ENCODE data around the gene METTL2B. TPM values are rescaled to one million over a fixed set of nuclear protein-coding genes. Genes with fewer than 3 reads are reported as not detected.
A peak's percentile ranks its signal among the peaks of the same experiment; 100 is the strongest.

Gene METTL2B
- total and polyA plus RNA-seq, 2 experiments from 2014 or later: 21.3 to 27.9 TPM

DNA sequence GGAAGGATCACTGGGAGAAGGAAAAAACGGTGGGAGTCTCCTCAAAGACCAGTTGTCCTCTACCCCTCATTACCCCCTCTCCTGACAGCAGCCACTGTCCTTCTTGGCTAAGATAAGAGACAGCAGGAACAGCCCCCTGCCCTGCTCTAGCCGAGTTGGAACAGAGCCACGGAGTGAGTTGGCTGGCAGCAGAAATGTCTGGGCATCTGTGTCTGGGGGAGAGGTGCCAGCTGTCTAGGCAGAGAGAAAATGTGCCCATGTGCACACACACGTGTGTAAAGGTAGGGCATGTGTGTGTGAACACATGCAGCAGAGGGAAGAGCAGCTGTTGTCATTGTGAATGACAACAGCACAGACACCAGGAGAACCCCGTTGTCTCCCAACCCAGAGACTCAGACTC is 30.2 kb upstream of the METTL2B start:
- Histone ChIP-seq H3K27ac (no peak overlapping the region), H3K4me3 (no peak overlapping the region), H3K27me3 (no peaks in the 10 kb centered on the region), H3K36me3 (no peaks in the 10 kb centered on the region), H3K4me1 (ENCODE audit: low read depth) (no peaks in the 10 kb centered on the region), H3K9me3 (ENCODE audit: low read depth) (no peaks in the 10 kb centered on the region)
- no peak for DNase-seq (ENCODE audit: low read depth in 1 of 2, low spot score in 1 of 2)
- TF ChIP-seq, protein P1, sequence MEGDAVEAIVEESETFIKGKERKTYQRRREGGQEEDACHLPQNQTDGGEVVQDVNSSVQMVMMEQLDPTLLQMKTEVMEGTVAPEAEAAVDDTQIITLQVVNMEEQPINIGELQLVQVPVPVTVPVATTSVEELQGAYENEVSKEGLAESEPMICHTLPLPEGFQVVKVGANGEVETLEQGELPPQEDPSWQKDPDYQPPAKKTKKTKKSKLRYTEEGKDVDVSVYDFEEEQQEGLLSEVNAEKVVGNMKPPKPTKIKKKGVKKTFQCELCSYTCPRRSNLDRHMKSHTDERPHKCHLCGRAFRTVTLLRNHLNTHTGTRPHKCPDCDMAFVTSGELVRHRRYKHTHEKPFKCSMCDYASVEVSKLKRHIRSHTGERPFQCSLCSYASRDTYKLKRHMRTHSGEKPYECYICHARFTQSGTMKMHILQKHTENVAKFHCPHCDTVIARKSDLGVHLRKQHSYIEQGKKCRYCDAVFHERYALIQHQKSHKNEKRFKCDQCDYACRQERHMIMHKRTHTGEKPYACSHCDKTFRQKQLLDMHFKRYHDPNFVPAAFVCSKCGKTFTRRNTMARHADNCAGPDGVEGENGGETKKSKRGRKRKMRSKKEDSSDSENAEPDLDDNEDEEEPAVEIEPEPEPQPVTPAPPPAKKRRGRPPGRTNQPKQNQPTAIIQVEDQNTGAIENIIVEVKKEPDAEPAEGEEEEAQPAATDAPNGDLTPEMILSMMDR (IDR thresholded peaks at IDR 0.05; ENCODE audit: low read depth, low read length): no peak

DNA sequence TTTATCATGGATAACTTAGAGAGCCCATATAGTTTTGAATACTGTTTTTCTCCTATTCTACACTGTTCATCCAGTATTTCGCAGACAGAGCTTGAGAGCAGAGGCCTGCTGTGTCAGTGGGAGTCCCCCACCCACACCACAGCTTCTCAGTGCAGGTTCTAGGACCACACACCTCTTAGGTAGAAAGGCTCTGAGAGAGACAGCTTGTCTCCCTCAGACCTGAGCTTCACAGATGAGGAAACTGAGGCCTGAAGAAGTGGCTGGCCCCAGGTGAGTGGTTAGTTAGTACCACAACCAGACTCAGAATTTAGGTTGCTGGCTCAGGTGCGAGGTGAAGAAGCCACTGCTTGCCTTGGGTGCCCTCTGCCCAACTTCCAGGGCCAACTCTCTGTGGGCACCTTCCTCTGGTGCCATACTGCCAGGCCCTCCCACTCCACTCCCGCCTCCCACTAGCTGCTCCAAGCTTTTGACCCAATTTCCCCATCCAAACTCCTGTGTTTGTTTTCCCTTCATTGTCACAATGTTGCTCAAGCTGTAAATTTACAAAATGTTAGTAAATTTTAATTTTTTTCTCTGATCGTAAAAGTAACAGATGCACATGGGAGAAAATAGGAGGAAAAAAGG is 28.5 kb upstream of the METTL2B start:
- TF ChIP-seq, protein P1 (IDR thresholded peaks at IDR 0.05; ENCODE audit: low read depth, low read length): no peak
- no peaks in the 10 kb centered on the region for H3K36me3 ChIP-seq

DNA sequence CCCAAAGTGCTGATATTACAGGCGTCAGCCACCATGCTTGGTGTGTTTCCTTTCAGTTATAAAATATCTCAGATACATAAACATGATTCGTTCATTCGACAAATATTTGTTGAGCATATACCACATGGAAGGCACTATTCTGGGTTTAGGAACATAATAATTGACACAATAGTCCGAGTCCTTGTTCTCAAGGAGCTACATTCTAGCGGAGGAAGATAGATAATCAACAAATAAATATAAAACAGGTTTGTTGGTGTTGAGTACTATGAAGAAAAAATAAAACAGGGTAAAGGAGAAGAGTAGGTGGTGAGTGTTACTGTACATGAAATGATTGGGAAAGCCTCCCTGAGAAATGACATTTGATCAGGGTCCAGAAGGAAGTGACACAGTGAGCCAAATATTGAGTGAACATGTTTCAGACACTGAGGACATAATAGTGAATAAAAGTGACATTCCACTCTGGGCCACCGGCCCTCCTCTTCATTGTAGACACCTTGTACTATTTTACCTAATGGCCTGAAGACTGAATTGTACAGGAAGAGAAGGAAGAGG is 27.7 kb upstream of the METTL2B start:
- no peak overlapping the region for H3K27ac ChIP-seq
- DNase-seq (ENCODE audit: low read depth in 1 of 2, low spot score in 1 of 2): no peak
- TF ChIP-seq, protein P1 (IDR thresholded peaks at IDR 0.05; ENCODE audit: low read depth, low read length): no peak
- no peaks in the 10 kb centered on the region for H3K36me3 ChIP-seq
- H3K27me3 ChIP-seq: no peaks in the 10 kb centered on the region
- no peaks in the 10 kb centered on the region for H3K9me3 ChIP-seq (ENCODE audit: low read depth)
- no peak overlapping the region for H3K4me3 ChIP-seq
- peaks cover 5% of the 10 kb centered on the region for H3K4me1 ChIP-seq (ENCODE audit: low read depth)

More for the DNA sequence above, 28.5 kb upstream of the METTL2B start:
- no peak overlapping the region for H3K4me3 ChIP-seq
- no peak for DNase-seq (ENCODE audit: low read depth in 1 of 2, low spot score in 1 of 2)
- H3K4me1 ChIP-seq (ENCODE audit: low read depth): no peaks in the 10 kb centered on the region
- H3K9me3 ChIP-seq (ENCODE audit: low read depth): no peaks in the 10 kb centered on the region
- H3K27ac ChIP-seq: no peak overlapping the region
- no peaks in the 10 kb centered on the region for H3K27me3 ChIP-seq

DNA sequence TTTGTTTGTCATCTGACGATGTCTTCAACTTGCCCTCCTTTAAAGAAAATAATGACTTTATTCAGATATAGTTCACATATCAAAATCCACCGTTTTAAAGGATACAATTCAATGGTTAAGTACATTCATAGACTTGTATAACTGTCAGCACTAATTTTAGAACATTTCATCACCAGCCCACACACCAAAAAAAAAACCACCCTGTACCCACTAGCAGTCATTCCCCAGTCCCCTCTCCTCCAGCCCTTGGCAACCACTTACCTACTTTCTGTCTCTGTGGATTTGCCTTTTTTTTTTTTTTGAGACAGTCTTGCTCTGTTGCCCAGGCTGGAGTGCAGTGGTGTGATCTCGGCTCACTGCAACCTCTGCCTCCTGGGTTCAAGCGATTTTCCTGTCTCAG is 26.1 kb upstream of the METTL2B start:
- no peak overlapping the region for H3K4me3 ChIP-seq
- H3K9me3 ChIP-seq (ENCODE audit: low read depth): no peaks in the 10 kb centered on the region
- H3K27me3 ChIP-seq: no peaks in the 10 kb centered on the region
- peaks cover 19% of the 10 kb centered on the region for H3K4me1 ChIP-seq (ENCODE audit: low read depth)
- TF ChIP-seq, protein P1 (IDR thresholded peaks at IDR 0.05; ENCODE audit: low read depth, low read length): no peak
- no peak overlapping the region for H3K27ac ChIP-seq
- no peaks in the 10 kb centered on the region for H3K36me3 ChIP-seq
- peak in 1 of 2 donors; percentile 29 for DNase-seq (ENCODE audit: low read depth in 1 of 2, low spot score in 1 of 2)

DNA sequence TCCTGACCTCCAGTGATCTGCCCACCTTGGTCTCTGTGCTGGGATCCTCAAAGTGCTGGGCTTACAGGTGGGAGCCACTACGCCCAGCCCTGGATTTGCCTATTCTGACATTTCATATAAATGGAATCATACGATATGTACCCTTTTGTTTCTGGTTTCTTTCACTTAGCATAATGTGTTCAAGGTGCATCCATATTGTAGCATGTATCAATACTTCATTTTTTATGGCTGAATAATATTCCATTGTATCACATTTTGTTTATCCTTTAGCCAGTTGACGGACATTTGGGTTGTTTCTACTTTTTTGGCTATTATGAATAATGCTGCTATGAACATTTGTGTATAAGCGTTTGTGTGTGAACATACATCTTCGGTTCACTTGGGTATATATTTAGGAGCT is 25.6 kb upstream of the METTL2B start:
- no peaks in the 10 kb centered on the region for H3K9me3 ChIP-seq (ENCODE audit: low read depth)
- no peaks in the 10 kb centered on the region for H3K27me3 ChIP-seq
- DNase-seq (ENCODE audit: low read depth in 1 of 2, low spot score in 1 of 2): no peak
- peaks cover 19% of the 10 kb centered on the region for H3K4me1 ChIP-seq (ENCODE audit: low read depth)
- no peak overlapping the region for H3K4me3 ChIP-seq
- H3K36me3 ChIP-seq: no peaks in the 10 kb centered on the region
- TF ChIP-seq, protein P1 (IDR thresholded peaks at IDR 0.05; ENCODE audit: low read depth, low read length): no peak
- H3K27ac ChIP-seq: no peak overlapping the region

All from cardiac muscle cell (in vitro differentiated cells and primary cell).